ENCODE data around the gene CHD8.

- no peak for TF ChIP-seq CSDC2 (CRISPR knock-in tag; IDR thresholded peaks at IDR 0.05)
- no peak for TF ChIP-seq ZNF565 (CRISPR knock-in tag; conservative IDR thresholded peaks at IDR 0.05; ENCODE audit: low read depth)
- no peak for TF ChIP-seq ZNF8 (CRISPR knock-in tag; IDR thresholded peaks at IDR 0.05)
- TF ChIP-seq ISL1 (CRISPR knock-in tag; IDR thresholded peaks at IDR 0.05), result no peak
- TF ChIP-seq BACH2 (CRISPR knock-in tag; IDR thresholded peaks at IDR 0.05; ENCODE audit: borderline replicate concordance), result no peak
- TF ChIP-seq GLIS3 (CRISPR knock-in tag; IDR thresholded peaks at IDR 0.05), result no peak
- TF ChIP-seq TSHZ2 (CRISPR knock-in tag; IDR thresholded peaks at IDR 0.05), result no peak
- no peak for TF ChIP-seq TCF4 (CRISPR knock-in tag; IDR thresholded peaks at IDR 0.05; ENCODE audit: borderline replicate concordance)
- TF ChIP-seq PATZ1 (CRISPR knock-in tag; IDR thresholded peaks at IDR 0.05; ENCODE audit: borderline replicate concordance), result no peak
- TF ChIP-seq, protein P1, sequence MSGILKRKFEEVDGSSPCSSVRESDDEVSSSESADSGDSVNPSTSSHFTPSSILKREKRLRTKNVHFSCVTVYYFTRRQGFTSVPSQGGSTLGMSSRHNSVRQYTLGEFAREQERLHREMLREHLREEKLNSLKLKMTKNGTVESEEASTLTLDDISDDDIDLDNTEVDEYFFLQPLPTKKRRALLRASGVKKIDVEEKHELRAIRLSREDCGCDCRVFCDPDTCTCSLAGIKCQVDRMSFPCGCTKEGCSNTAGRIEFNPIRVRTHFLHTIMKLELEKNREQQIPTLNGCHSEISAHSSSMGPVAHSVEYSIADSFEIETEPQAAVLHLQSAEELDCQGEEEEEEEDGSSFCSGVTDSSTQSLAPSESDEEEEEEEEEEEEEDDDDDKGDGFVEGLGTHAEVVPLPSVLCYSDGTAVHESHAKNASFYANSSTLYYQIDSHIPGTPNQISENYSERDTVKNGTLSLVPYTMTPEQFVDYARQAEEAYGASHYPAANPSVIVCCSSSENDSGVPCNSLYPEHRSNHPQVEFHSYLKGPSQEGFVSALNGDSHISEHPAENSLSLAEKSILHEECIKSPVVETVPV (CRISPR knock-in tag; IDR thresholded peaks at IDR 0.05), result no peak
- TF ChIP-seq ZFP3 (CRISPR knock-in tag; IDR thresholded peaks at IDR 0.05), result no peak
Measured at GRCh38 chr14:21398901-21399300, 57.0 kb downstream of the CHD8 start.
